Measurements from ENCODE around the gene IRF2.

GRCh38 chr4:184422378-184422777, 52.0 kb downstream of the IRF2 start:
- TF ChIP-seq EZH2 (optimal IDR thresholded peaks at IDR 0.05; ENCODE audit: low read depth, low read length): no peak
- TF ChIP-seq CTCF (IDR thresholded peaks at IDR 0.05; ENCODE audit: low read length): no peak
